ENCODE data around the gene RBM8A. TPM values are rescaled to one million over a fixed set of nuclear protein-coding genes. Genes with fewer than 3 reads are reported as not detected.
"Not testable (repeated sequence)": the region's sequence is repeated elsewhere in the genome, so short reads cannot be mapped to it uniquely, and the experiment has no call there.

Gene RBM8A
- polyA plus RNA-seq, 3 donors, result 91.5 to 171 (median 115) TPM

DNA sequence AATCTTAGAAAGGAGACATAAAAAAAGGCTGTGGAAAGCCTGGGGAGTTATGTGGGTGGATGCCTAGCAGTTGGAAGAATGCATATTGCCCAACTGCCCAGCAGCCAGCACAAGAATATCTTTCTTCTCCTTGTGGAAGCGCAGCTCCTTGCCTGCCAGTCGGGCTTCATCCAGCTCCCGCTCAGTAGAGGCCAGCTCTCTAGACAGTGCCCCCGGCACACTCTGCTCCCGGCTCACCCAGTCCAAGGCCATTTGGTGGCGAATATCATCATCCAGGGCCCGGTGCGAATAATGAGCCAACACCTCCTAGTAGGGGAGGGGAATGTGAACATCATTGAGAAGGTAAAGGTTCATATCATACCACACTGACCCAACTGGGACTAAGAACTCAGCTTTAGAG lies 9.0 kb upstream of the RBM8A start:
- H3K9ac ChIP-seq (ENCODE audit: insufficient read depth, low read length, poor library complexity, severe bottlenecking), result no peak overlapping the region
- Mint-ChIP-seq H3K36me3 (peaks cover 33 to 57% of the 10 kb centered on the region in 2 donors), H3K4me3 (no peak overlapping the region), H3K9me3 (no peaks in the 10 kb centered on the region), H3K4me1 (peaks cover 12% of the 10 kb centered on the region), H3K27me3 (ENCODE audit: low read depth in 3 of 3) (peaks cover 0 to 3% (median 0%) of the 10 kb centered on the region in 3 donors), H3K27ac (no peak overlapping the region)
- no peak for DNase-seq
- TF ChIP-seq, protein P1, sequence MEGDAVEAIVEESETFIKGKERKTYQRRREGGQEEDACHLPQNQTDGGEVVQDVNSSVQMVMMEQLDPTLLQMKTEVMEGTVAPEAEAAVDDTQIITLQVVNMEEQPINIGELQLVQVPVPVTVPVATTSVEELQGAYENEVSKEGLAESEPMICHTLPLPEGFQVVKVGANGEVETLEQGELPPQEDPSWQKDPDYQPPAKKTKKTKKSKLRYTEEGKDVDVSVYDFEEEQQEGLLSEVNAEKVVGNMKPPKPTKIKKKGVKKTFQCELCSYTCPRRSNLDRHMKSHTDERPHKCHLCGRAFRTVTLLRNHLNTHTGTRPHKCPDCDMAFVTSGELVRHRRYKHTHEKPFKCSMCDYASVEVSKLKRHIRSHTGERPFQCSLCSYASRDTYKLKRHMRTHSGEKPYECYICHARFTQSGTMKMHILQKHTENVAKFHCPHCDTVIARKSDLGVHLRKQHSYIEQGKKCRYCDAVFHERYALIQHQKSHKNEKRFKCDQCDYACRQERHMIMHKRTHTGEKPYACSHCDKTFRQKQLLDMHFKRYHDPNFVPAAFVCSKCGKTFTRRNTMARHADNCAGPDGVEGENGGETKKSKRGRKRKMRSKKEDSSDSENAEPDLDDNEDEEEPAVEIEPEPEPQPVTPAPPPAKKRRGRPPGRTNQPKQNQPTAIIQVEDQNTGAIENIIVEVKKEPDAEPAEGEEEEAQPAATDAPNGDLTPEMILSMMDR (IDR thresholded peaks at IDR 0.05), result no peak
- H3K4me2 ChIP-seq (replicated peaks; ENCODE audit: extremely low read depth, low read length, poor library complexity, severe bottlenecking), result no peak overlapping the region
- no peaks in the 10 kb centered on the region for H3K79me2 ChIP-seq (ENCODE audit: insufficient read depth, low read length)
- peaks cover 18 to 26% of the 10 kb centered on the region in 2 donors for H3K36me3 ChIP-seq (replicated peaks in 1 of 2; ENCODE audit: control insufficient read depth in 1 of 2, insufficient read depth in 2 of 2, low read length in 2 of 2)
- WGBS (ENCODE audit: insufficient coverage), result 100% methylated on average over 5 of the region's 8 CpGs
- no peak overlapping the region for H3K4me3 ChIP-seq (replicated peaks in 1 of 3; ENCODE audit: low read depth in 2 of 3, low read length in 3 of 3)
- H2AFZ ChIP-seq (ENCODE audit: insufficient read depth, low read depth, low read length, poor library complexity, severe bottlenecking), result no peak overlapping the region
- H3K27ac ChIP-seq (ENCODE audit: low read depth in 1 of 2, low read length in 2 of 2), result no peak overlapping the region
- no peaks in the 10 kb centered on the region for H3K27me3 ChIP-seq (ENCODE audit: control insufficient read depth in 2 of 2, insufficient read depth in 2 of 2, low read length in 2 of 2)
- intact Hi-C loops (cut with micrococcal nuclease), result no loop called here
- no peaks in the 10 kb centered on the region for H3K9me3 ChIP-seq (replicated peaks in 1 of 2; ENCODE audit: control insufficient read depth in 1 of 2, insufficient read depth in 1 of 2, low read length in 2 of 2)
- H4K20me1 ChIP-seq (ENCODE audit: insufficient read depth, low read length), result no peaks in the 10 kb centered on the region
- H3K4me1 ChIP-seq (ENCODE audit: control insufficient read depth in 1 of 2, insufficient read depth in 2 of 2, low read length in 2 of 2), result peaks cover 3 to 8% of the 10 kb centered on the region in 2 donors

DNA sequence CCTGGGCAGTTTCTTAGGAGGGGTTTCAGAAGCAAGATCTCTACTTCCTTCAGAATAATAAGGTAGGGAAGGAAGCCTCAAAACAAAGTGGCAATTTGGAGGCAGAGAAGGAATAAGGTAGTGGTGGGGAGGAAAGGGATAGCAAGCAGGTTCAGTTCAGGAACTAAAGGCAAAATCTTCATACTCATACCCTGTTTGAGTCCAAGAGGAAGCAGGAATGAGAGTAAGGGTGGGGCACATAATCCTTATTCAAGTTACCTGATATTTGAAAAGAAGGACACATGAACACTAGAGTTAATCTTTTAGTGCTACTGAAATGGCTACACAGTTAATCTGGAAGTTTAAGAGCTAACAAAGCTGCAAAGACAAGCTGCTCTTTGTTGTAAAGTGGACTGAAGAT lies 8.4 kb upstream of the RBM8A start:
- H3K4me3 ChIP-seq (replicated peaks in 1 of 3; ENCODE audit: low read depth in 2 of 3, low read length in 3 of 3), result no peak overlapping the region
- no peak overlapping the region for H3K4me3 Mint-ChIP-seq
- peaks cover 12% of the 10 kb centered on the region for H3K4me1 Mint-ChIP-seq
- H3K9ac ChIP-seq (ENCODE audit: insufficient read depth, low read length, poor library complexity, severe bottlenecking), result no peak overlapping the region
- H3K9me3 ChIP-seq (replicated peaks in 1 of 2; ENCODE audit: control insufficient read depth in 1 of 2, insufficient read depth in 1 of 2, low read length in 2 of 2), result no peaks in the 10 kb centered on the region
- no peaks in the 10 kb centered on the region for H4K20me1 ChIP-seq (ENCODE audit: insufficient read depth, low read length)
- no peaks in the 10 kb centered on the region for H3K9me3 Mint-ChIP-seq
- peaks cover 3 to 8% of the 10 kb centered on the region in 2 donors for H3K4me1 ChIP-seq (ENCODE audit: control insufficient read depth in 1 of 2, insufficient read depth in 2 of 2, low read length in 2 of 2)
- H3K4me2 ChIP-seq (replicated peaks; ENCODE audit: extremely low read depth, low read length, poor library complexity, severe bottlenecking), result no peak overlapping the region
- no peak overlapping the region for H3K27ac ChIP-seq (ENCODE audit: low read depth in 1 of 2, low read length in 2 of 2)
- no peaks in the 10 kb centered on the region for H3K27me3 ChIP-seq (ENCODE audit: control insufficient read depth in 2 of 2, insufficient read depth in 2 of 2, low read length in 2 of 2)
- intact Hi-C loops (cut with micrococcal nuclease), result no loop called here
- peaks cover 30 to 54% of the 10 kb centered on the region in 2 donors for H3K36me3 Mint-ChIP-seq
- peak overlapping the region in 1 of 7 donors; percentile 5 for H3K27ac Mint-ChIP-seq
- no peak overlapping the region for H2AFZ ChIP-seq (ENCODE audit: insufficient read depth, low read depth, low read length, poor library complexity, severe bottlenecking)
- no peaks in the 10 kb centered on the region for H3K79me2 ChIP-seq (ENCODE audit: insufficient read depth, low read length)
- no peak for DNase-seq
- H3K36me3 ChIP-seq (replicated peaks in 1 of 2; ENCODE audit: control insufficient read depth in 1 of 2, insufficient read depth in 2 of 2, low read length in 2 of 2), result peaks cover 18 to 25% of the 10 kb centered on the region in 2 donors
- peaks cover 0 to 3% (median 0%) of the 10 kb centered on the region in 3 donors for H3K27me3 Mint-ChIP-seq (ENCODE audit: low read depth in 3 of 3)
- TF ChIP-seq, protein P1 (IDR thresholded peaks at IDR 0.05), result no peak

DNA sequence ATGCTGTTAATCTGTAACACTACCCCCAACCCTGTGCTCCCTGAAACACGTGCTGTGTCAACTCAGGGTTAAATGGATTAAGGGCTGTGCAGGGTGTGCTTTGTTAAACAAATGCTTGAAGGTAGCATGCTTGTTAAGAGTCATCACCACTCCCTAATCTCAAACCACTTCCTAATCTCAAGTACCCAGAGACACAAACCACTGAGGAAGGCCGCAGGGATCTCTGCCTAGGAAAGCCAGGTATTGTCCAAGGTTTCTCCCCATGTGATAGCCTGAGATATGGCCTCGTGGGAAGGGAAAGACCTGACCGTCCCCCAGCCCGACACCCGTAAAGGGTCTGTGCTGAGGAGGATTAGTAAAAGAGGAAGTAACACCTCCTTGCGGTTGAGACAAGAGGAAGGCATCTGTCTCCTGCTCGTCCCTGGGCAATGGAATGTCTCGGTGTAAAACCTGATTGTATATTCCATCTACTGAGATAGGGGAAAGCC lies 5.3 kb upstream of the RBM8A start:
- H3K27me3 Mint-ChIP-seq (ENCODE audit: low read depth in 3 of 3); H3K9ac ChIP-seq (ENCODE audit: insufficient read depth, low read length, poor library complexity, severe bottlenecking); H3K27me3 ChIP-seq (ENCODE audit: control insufficient read depth in 2 of 2, insufficient read depth in 2 of 2, low read length in 2 of 2); H3K9me3 Mint-ChIP-seq; H3K4me2 ChIP-seq (replicated peaks; ENCODE audit: extremely low read depth, low read length, poor library complexity, severe bottlenecking); H3K27ac ChIP-seq (ENCODE audit: low read depth in 1 of 2, low read length in 2 of 2); H3K9me3 ChIP-seq (replicated peaks in 1 of 2; ENCODE audit: control insufficient read depth in 1 of 2, insufficient read depth in 1 of 2, low read length in 2 of 2); H3K4me3 ChIP-seq (replicated peaks in 1 of 3; ENCODE audit: low read depth in 2 of 3, low read length in 3 of 3); H4K20me1 ChIP-seq (ENCODE audit: insufficient read depth, low read length); intact Hi-C loops (cut with micrococcal nuclease); H3K79me2 ChIP-seq (ENCODE audit: insufficient read depth, low read length): not testable (repeated sequence)
- peaks cover 25 to 33% of the 10 kb centered on the region in 2 donors for H3K36me3 Mint-ChIP-seq
- Histone ChIP-seq H2AFZ (ENCODE audit: insufficient read depth, low read depth, low read length, poor library complexity, severe bottlenecking) (peak overlapping the region; percentile 35), H3K36me3 (replicated peaks in 1 of 2; ENCODE audit: control insufficient read depth in 1 of 2, insufficient read depth in 2 of 2, low read length in 2 of 2) (peaks cover 18 to 25% of the 10 kb centered on the region in 2 donors), H3K4me1 (ENCODE audit: control insufficient read depth in 1 of 2, insufficient read depth in 2 of 2, low read length in 2 of 2) (peaks cover 9 to 15% of the 10 kb centered on the region in 2 donors)
- DNase-seq, result peak; percentile 23 to 59 (median 44)
- 0% methylated on average over 2 of the region's 9 CpGs for WGBS (ENCODE audit: insufficient coverage)
- H3K27ac Mint-ChIP-seq, result peak overlapping the region in 2 of 7 donors; percentile 18 to 77
- H3K4me1 Mint-ChIP-seq, result peaks cover 12% of the 10 kb centered on the region
- H3K4me3 Mint-ChIP-seq, result peak overlapping the region in 1 of 2 donors; percentile 20
